ENCODE data around the gene TMEM273. TPM values are rescaled to one million over a fixed set of nuclear protein-coding genes. Genes with fewer than 3 reads are reported as not detected.

The TMEM273 gene
- total and polyA plus RNA-seq, 7 donors: 5.4 to 17.8 (median 11.0) TPM

DNA sequence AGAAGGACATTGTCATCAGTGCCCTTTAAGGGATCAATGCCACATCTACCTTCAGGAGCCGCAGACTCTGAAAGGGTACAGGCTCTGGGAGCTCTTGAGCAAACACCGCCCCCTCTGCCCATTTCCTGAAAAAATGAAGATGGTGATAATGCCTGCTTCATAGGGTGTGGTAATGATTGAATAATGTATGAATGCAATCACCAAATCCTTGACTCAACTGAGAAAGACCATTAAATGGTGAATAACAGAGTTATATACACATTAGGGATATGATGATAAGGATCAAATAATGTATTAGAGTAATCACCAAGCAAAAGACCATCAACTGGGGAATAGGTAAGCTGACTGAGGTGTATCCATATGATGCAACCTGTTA lies 55.8 kb downstream of the TMEM273 start:
- no peaks in the 10 kb centered on the region for H3K36me3 ChIP-seq
- TF ChIP-seq, protein P1, sequence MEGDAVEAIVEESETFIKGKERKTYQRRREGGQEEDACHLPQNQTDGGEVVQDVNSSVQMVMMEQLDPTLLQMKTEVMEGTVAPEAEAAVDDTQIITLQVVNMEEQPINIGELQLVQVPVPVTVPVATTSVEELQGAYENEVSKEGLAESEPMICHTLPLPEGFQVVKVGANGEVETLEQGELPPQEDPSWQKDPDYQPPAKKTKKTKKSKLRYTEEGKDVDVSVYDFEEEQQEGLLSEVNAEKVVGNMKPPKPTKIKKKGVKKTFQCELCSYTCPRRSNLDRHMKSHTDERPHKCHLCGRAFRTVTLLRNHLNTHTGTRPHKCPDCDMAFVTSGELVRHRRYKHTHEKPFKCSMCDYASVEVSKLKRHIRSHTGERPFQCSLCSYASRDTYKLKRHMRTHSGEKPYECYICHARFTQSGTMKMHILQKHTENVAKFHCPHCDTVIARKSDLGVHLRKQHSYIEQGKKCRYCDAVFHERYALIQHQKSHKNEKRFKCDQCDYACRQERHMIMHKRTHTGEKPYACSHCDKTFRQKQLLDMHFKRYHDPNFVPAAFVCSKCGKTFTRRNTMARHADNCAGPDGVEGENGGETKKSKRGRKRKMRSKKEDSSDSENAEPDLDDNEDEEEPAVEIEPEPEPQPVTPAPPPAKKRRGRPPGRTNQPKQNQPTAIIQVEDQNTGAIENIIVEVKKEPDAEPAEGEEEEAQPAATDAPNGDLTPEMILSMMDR (IDR thresholded peaks at IDR 0.05): no peak
- TF ChIP-seq POLR2A (IDR thresholded peaks at IDR 0.05) (no peak), EP300 (IDR thresholded peaks at IDR 0.05) (no peak), POLR2AphosphoS5 (IDR thresholded peaks at IDR 0.05) (no peak)
- no peak overlapping the region for H3K4me3 ChIP-seq
- 79 to 97% methylated on average over 2 of the region's 2 CpGs for WGBS, 2 donors
- no peaks in the 10 kb centered on the region for H3K9me3 ChIP-seq
- H3K4me1 ChIP-seq: no peaks in the 10 kb centered on the region
- no peaks in the 10 kb centered on the region for H3K27me3 ChIP-seq
- H3K27ac ChIP-seq: no peak overlapping the region
- intact Hi-C loops (cut with DNase I): no loop called here
- DNase-seq: no peak

DNA sequence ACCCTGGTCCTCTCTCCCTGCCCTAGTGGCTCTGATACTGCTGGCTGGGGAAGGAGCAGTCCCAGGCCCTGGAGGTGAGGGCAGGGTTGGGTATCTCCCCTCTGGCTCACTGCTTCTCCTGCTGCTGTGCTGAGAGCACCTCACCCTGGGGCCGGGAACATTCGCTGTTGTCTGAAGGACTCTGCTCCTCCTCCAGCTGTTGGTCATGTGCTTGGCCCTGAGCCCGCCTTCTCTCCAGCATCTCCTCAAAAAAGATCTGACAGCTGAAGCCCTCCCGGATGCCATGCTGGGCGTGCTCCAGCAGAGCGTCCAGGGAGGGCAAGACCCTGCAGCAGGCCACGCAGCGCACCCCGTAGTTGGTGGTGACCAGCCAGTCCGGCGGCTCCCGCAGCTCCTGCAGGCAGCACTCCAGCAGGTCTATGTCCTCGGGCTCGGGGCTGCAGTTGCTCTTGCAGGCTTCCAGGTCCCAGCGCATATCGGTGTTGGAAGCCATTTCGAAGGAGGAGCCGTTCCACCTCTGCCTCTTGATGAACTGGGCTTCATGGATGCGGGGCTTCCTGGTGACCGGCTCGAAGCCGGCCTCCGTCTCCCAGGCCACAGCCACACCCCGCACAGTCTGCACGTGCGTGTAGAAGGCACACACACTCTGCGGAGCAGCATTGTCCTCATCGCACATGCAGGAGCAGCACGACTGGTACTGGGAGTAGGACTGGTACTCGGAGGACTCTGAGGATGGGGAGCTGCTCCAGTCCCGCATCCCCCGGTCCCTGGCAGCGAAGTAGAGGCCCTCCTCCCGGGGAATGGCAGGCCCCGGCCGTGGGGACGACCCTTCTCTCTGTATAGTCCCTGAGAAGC lies 56.5 kb downstream of the TMEM273 start:
- H3K27me3 ChIP-seq: no peaks in the 10 kb centered on the region
- intact Hi-C loops (cut with DNase I): no loop called here
- no peaks in the 10 kb centered on the region for H3K9me3 ChIP-seq
- DNase-seq: no peak
- no peaks in the 10 kb centered on the region for H3K36me3 ChIP-seq
- no peak overlapping the region for H3K4me3 ChIP-seq
- 80 to 85% methylated on average over 37 of the region's 37 CpGs for WGBS, 2 donors
- no peaks in the 10 kb centered on the region for H3K4me1 ChIP-seq
- no peak for TF ChIP-seq EP300 (IDR thresholded peaks at IDR 0.05)
- no peak for TF ChIP-seq POLR2AphosphoS5 (IDR thresholded peaks at IDR 0.05)
- TF ChIP-seq, protein P1 (IDR thresholded peaks at IDR 0.05): no peak
- no peak for TF ChIP-seq POLR2A (IDR thresholded peaks at IDR 0.05)
- H3K27ac ChIP-seq: no peak overlapping the region

DNA sequence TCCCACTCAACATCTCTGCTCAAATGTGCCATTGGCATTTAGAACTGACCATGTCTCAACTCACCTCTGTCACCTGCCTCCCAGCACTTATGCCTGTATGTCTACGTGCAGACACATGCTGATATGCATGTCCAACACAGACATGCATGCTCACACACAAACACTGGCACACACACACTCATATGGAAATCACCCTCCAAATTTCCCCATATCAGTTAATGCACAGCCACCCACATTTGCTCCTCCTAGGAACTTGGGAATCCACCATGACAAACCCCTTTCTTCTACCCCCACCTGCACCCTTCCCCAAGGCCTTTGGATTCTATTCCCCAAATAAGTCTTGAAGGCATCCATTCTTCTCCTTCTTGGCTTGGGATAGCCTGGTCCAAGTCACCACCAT lies 58.8 kb downstream of the TMEM273 start:
- Histone ChIP-seq H3K36me3 (no peaks in the 10 kb centered on the region), H3K27me3 (no peaks in the 10 kb centered on the region), H3K27ac (no peak overlapping the region), H3K9me3 (no peaks in the 10 kb centered on the region), H3K4me3 (no peak overlapping the region), H3K4me1 (no peaks in the 10 kb centered on the region)
- TF ChIP-seq POLR2AphosphoS5 (IDR thresholded peaks at IDR 0.05) (no peak), EP300 (IDR thresholded peaks at IDR 0.05) (no peak), POLR2A (IDR thresholded peaks at IDR 0.05) (no peak)
- TF ChIP-seq, protein P1 (IDR thresholded peaks at IDR 0.05): no peak
- DNase-seq: no peak
- 81 to 88% methylated on average over 1 of the region's 1 CpG for WGBS, 2 donors
- intact Hi-C loops (cut with DNase I): no loop called here

DNA sequence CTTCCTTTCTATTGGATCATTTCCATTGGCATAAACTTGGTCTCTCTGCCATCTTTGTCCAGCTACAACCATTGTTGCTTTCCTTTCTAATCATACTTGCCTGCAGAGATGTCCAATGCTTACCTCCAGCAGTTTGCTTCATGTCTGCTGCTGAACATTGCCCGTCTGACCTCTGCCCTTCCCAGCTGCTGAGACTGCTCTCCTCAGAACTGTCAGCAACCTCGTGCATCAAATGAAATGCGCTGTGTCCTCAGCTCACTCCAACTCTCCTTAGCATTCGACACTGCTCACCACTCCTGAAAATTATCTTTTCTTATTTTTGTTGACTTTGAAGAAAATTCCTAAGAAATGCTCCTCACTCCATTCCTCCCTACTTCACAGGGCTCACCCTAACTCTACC lies 59.3 kb downstream of the TMEM273 start:
- intact Hi-C loops (cut with DNase I): no loop called here
- Histone ChIP-seq H3K4me3 (no peak overlapping the region), H3K27ac (no peak overlapping the region), H3K4me1 (no peaks in the 10 kb centered on the region), H3K9me3 (no peaks in the 10 kb centered on the region), H3K36me3 (no peaks in the 10 kb centered on the region), H3K27me3 (no peaks in the 10 kb centered on the region)
- TF ChIP-seq POLR2AphosphoS5 (IDR thresholded peaks at IDR 0.05) (no peak), POLR2A (IDR thresholded peaks at IDR 0.05) (no peak), EP300 (IDR thresholded peaks at IDR 0.05) (no peak)
- TF ChIP-seq, protein P1 (IDR thresholded peaks at IDR 0.05): no peak
- DNase-seq: no peak
- 74 to 86% methylated on average over 4 of the region's 4 CpGs for WGBS, 2 donors

All from sigmoid colon (tissue), 7 donors.